Gastroesophageal sphincter (tissue), 3 donors: ENCODE measurements around the gene WDR46.

Experiments
- EP300 ChIP-seq: sonication (generic); formaldehyde crosslinking; IDR thresholded peaks from one replicate; pipeline ENCODE4 v1.6.1; 2017; ENCODE audit warnings: antibody characterized with exemption, mild to moderate bottlenecking
- TF ChIP-seq, protein P1 (sequence below), 4 experiments: fragments of 200-600 bp in 2 of 4; fragments of 450-650 bp in 2 of 4; sonication (generic) in 1 of 4; IDR thresholded peaks; one replicate each; pipeline ENCODE4 v1.5.1; 2017 to 2019; ENCODE audit warnings: antibody characterized with exemption in 4 of 4, mild to moderate bottlenecking in 2 of 4, moderate library complexity in 2 of 4

DNA sequence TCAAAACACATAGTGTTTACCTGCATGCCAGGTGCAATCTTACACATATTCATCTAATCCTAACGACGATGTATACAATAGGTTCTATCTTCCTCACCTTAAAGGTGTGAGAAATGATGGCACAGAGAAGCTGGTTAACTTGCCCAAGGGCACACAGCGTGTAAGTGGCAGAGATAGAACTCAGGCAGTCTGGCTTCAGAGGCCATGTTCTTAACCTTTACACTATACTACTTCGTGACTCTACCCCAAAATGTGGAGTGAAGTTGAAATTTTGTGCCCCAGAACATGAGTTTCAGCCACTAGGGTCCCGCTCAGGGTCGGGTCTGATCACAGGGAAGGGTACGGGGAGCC is 17.9 kb downstream of the WDR46 start:
- TF ChIP-seq, protein P1, sequence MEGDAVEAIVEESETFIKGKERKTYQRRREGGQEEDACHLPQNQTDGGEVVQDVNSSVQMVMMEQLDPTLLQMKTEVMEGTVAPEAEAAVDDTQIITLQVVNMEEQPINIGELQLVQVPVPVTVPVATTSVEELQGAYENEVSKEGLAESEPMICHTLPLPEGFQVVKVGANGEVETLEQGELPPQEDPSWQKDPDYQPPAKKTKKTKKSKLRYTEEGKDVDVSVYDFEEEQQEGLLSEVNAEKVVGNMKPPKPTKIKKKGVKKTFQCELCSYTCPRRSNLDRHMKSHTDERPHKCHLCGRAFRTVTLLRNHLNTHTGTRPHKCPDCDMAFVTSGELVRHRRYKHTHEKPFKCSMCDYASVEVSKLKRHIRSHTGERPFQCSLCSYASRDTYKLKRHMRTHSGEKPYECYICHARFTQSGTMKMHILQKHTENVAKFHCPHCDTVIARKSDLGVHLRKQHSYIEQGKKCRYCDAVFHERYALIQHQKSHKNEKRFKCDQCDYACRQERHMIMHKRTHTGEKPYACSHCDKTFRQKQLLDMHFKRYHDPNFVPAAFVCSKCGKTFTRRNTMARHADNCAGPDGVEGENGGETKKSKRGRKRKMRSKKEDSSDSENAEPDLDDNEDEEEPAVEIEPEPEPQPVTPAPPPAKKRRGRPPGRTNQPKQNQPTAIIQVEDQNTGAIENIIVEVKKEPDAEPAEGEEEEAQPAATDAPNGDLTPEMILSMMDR (IDR thresholded peaks at IDR 0.05) = no peak
- no peak for TF ChIP-seq EP300
